Measurements from ENCODE around the gene LEMD1.

- TF ChIP-seq EZH2 (IDR thresholded peaks at IDR 0.05; ENCODE audit: insufficient read depth, poor library complexity, severe bottlenecking) (no peak), EZH2phosphoT487 (IDR thresholded peaks at IDR 0.05; ENCODE audit: insufficient read depth, low read depth) (no peak)
Observed at GRCh38 chr1:205440476-205441317, 18.8 kb upstream of the LEMD1 start.
